ENCODE measurements around the gene SSC4D. TPM values are rescaled to one million over a fixed set of nuclear protein-coding genes. Genes with fewer than 3 reads are reported as not detected.
"Not testable (repeated sequence)": the region's sequence is repeated elsewhere in the genome, so short reads cannot be mapped to it uniquely, and the experiment has no call there.

Gene SSC4D
- polyA plus RNA-seq (2.5 TPM in 1 of 2 replicates, not detected in the other), polyA minus RNA-seq (1.2 and 1.3 TPM in 2 replicates)

GRCh38 chr7:76409537-76409936 is at the start of gene SSC4D:
SSC4D (minus strand) TSS chr7:76409697; CDS start chr7:76404439, 5,258 bp downstream.
- Histone ChIP-seq H3K79me2 (replicated peaks; ENCODE audit: insufficient read depth, low read length) (no peaks in the 10 kb centered on the region), H3K9me3 (ENCODE audit: low read length) (no peaks in the 10 kb centered on the region), H3K36me3 (ENCODE audit: insufficient read depth, low read length) (no peaks in the 10 kb centered on the region), H3K4me2 (ENCODE audit: low read length) (no peak within 1 kb of the TSS), H3K4me3 (ENCODE audit: low read length) (no peak within 1 kb of the TSS), H3F3A (ENCODE audit: insufficient read depth, low read length, poor library complexity, severe bottlenecking) (no peaks in the 10 kb centered on the region), H3K9me2 (ENCODE audit: insufficient read depth, low read length) (no peaks in the 10 kb centered on the region), H4K20me1 (ENCODE audit: insufficient read depth) (no peaks in the 10 kb centered on the region), H2AFZ (ENCODE audit: low read depth, low read length) (no peak within 1 kb of the TSS), H3K27me3 (ENCODE audit: insufficient read depth, low read depth, low read length) (no peaks in the 10 kb centered on the region), H3K27ac (ENCODE audit: low read length) (no peak within 1 kb of the TSS), H3K9ac (ENCODE audit: low read length) (no peak within 1 kb of the TSS)
- TF ChIP-seq SMC3 (conservative IDR thresholded peaks at IDR 0.05; ENCODE audit: poor library complexity) = no peak
- no peak for TF ChIP-seq CTCF (IDR thresholded peaks at IDR 0.05; ENCODE audit: poor library complexity, severe bottlenecking)
- no peak for TF ChIP-seq EZH2 (IDR thresholded peaks at IDR 0.05; ENCODE audit: borderline replicate concordance, insufficient read depth, low read length, poor library complexity, severe bottlenecking)
- no peak for TF ChIP-seq MXI1 (conservative IDR thresholded peaks at IDR 0.05; ENCODE audit: poor library complexity, severe bottlenecking)
- TF ChIP-seq EP300 (conservative IDR thresholded peaks at IDR 0.05; ENCODE audit: poor library complexity, severe bottlenecking) = no peak
- TF ChIP-seq POLR2AphosphoS5 (IDR thresholded peaks at IDR 0.05) = no peak
- TF ChIP-seq, protein P1, sequence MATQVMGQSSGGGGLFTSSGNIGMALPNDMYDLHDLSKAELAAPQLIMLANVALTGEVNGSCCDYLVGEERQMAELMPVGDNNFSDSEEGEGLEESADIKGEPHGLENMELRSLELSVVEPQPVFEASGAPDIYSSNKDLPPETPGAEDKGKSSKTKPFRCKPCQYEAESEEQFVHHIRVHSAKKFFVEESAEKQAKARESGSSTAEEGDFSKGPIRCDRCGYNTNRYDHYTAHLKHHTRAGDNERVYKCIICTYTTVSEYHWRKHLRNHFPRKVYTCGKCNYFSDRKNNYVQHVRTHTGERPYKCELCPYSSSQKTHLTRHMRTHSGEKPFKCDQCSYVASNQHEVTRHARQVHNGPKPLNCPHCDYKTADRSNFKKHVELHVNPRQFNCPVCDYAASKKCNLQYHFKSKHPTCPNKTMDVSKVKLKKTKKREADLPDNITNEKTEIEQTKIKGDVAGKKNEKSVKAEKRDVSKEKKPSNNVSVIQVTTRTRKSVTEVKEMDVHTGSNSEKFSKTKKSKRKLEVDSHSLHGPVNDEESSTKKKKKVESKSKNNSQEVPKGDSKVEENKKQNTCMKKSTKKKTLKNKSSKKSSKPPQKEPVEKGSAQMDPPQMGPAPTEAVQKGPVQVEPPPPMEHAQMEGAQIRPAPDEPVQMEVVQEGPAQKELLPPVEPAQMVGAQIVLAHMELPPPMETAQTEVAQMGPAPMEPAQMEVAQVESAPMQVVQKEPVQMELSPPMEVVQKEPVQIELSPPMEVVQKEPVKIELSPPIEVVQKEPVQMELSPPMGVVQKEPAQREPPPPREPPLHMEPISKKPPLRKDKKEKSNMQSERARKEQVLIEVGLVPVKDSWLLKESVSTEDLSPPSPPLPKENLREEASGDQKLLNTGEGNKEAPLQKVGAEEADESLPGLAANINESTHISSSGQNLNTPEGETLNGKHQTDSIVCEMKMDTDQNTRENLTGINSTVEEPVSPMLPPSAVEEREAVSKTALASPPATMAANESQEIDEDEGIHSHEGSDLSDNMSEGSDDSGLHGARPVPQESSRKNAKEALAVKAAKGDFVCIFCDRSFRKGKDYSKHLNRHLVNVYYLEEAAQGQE (IDR thresholded peaks at IDR 0.05; ENCODE audit: borderline replicate concordance) = no peak
- no peak for TF ChIP-seq RAD21 (conservative IDR thresholded peaks at IDR 0.05)
- no peak for TF ChIP-seq TAF1 (IDR thresholded peaks at IDR 0.05; ENCODE audit: low read depth)

- not testable (repeated sequence) for H4K20me1 ChIP-seq (ENCODE audit: insufficient read depth); H3F3A ChIP-seq (ENCODE audit: insufficient read depth, low read length, poor library complexity, severe bottlenecking); H3K4me3 ChIP-seq (ENCODE audit: low read length); H3K9ac ChIP-seq (ENCODE audit: low read length); H3K27ac ChIP-seq (ENCODE audit: low read length); H3K9me2 ChIP-seq (ENCODE audit: insufficient read depth, low read length); H2AFZ ChIP-seq (ENCODE audit: low read depth, low read length); H3K4me2 ChIP-seq (ENCODE audit: low read length); H3K27me3 ChIP-seq (ENCODE audit: insufficient read depth, low read depth, low read length); H3K79me2 ChIP-seq (replicated peaks; ENCODE audit: insufficient read depth, low read length); H3K36me3 ChIP-seq (ENCODE audit: insufficient read depth, low read length); H3K9me3 ChIP-seq (ENCODE audit: low read length)
Observed at GRCh38 chr7:76458504-76458903, 49.0 kb upstream of the SSC4D start.

- not testable (repeated sequence) for H3K9me2 ChIP-seq (ENCODE audit: insufficient read depth, low read length); H3F3A ChIP-seq (ENCODE audit: insufficient read depth, low read length, poor library complexity, severe bottlenecking); H3K36me3 ChIP-seq (ENCODE audit: insufficient read depth, low read length); H3K9me3 ChIP-seq (ENCODE audit: low read length); H4K20me1 ChIP-seq (ENCODE audit: insufficient read depth); H3K27me3 ChIP-seq (ENCODE audit: insufficient read depth, low read depth, low read length); H3K4me3 ChIP-seq (ENCODE audit: low read length); H3K27ac ChIP-seq (ENCODE audit: low read length); H2AFZ ChIP-seq (ENCODE audit: low read depth, low read length); H3K79me2 ChIP-seq (replicated peaks; ENCODE audit: insufficient read depth, low read length); H3K4me2 ChIP-seq (ENCODE audit: low read length); H3K9ac ChIP-seq (ENCODE audit: low read length)
Observed at GRCh38 chr7:76457017-76457416, 47.5 kb upstream of the SSC4D start.

DNA sequence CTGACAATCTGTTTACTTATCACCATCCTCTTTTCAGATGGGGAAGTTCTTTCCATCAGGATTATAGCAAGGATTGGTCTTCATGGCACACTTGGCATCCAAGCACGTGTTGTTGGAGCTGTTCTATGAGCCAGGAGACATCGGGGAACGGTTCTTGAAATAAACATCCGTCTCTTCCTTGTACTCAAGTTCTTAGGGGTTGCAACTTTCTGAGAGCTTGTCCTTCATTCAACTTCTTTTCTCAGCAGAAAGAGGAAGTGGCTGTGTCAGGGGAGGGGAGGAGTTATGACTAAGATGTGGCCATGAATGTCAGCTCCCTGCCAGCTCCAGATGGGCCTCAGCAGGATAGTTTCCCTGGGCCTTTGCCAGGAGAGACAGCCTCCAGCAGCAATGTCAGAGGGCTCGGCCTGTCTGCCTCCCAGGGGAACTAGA is 36.1 kb upstream of the SSC4D start:
- H3K27ac ChIP-seq (ENCODE audit: low read length); H2AFZ ChIP-seq (ENCODE audit: low read depth, low read length); H3K9ac ChIP-seq (ENCODE audit: low read length): not testable (repeated sequence)

DNA sequence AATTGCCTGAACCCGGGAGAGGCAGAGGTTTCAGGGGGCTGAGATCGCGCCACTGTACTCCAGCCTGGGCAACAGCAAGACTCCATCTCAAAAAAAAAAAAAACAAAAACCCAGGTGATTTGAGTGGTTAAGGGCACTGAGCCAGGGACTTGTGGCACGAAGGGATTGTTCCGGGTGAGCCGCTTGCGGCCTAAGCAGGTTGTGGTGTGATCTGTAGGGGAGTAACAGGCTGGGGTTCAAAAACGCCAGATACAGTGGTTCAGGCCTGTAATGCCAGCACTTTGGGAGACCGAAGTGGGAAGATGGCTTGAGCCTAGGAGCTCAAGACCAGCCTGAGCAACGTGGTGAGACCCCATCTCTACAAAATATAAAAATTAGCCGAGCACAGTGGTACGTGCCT is 34.3 kb upstream of the SSC4D start:
- H3K9me3 ChIP-seq (ENCODE audit: low read length); H2AFZ ChIP-seq (ENCODE audit: low read depth, low read length); H3K27me3 ChIP-seq (ENCODE audit: insufficient read depth, low read depth, low read length); H3K4me2 ChIP-seq (ENCODE audit: low read length); H3F3A ChIP-seq (ENCODE audit: insufficient read depth, low read length, poor library complexity, severe bottlenecking); H3K9me2 ChIP-seq (ENCODE audit: insufficient read depth, low read length); H4K20me1 ChIP-seq (ENCODE audit: insufficient read depth); H3K79me2 ChIP-seq (replicated peaks; ENCODE audit: insufficient read depth, low read length); H3K9ac ChIP-seq (ENCODE audit: low read length); H3K4me3 ChIP-seq (ENCODE audit: low read length); H3K27ac ChIP-seq (ENCODE audit: low read length); H3K36me3 ChIP-seq (ENCODE audit: insufficient read depth, low read length): not testable (repeated sequence)

More for the DNA sequence above, 36.1 kb upstream of the SSC4D start:
- not testable (repeated sequence) for H3K4me2 ChIP-seq (ENCODE audit: low read length); H3K9me2 ChIP-seq (ENCODE audit: insufficient read depth, low read length); H3K79me2 ChIP-seq (replicated peaks; ENCODE audit: insufficient read depth, low read length); H3K27me3 ChIP-seq (ENCODE audit: insufficient read depth, low read depth, low read length); H3K4me3 ChIP-seq (ENCODE audit: low read length); H4K20me1 ChIP-seq (ENCODE audit: insufficient read depth); H3K36me3 ChIP-seq (ENCODE audit: insufficient read depth, low read length); H3F3A ChIP-seq (ENCODE audit: insufficient read depth, low read length, poor library complexity, severe bottlenecking); H3K9me3 ChIP-seq (ENCODE audit: low read length)
